Neural progenitor cell (in vitro differentiated cells): ENCODE measurements around the gene UPF2. TPM values are rescaled to one million over a fixed set of nuclear protein-coding genes. Genes with fewer than 3 reads are reported as not detected.

Source experiments
- DNase-seq: peaks from one replicate; pipeline ENCODE4 v3.0.0-alpha.2; 2016; ENCODE audit warnings: low spot score
- H2AFZ ChIP-seq: fragments of 200-600 bp; sonication (generic); replicated peaks from 2 replicates; pipeline ENCODE4 v1.6.1; 2016; ENCODE audit warnings: antibody characterized with exemption
- H3F3A ChIP-seq: fragments of 200-600 bp; sonication (generic); 2 replicates; pipeline ENCODE4 v1.6.1; 2016; ENCODE audit warnings: antibody characterized with exemption, low read depth
- H3K27ac ChIP-seq: fragments of 200-600 bp; sonication (generic); 2 replicates; pipeline ENCODE4 v1.5.1; 2016; ENCODE audit warnings: mild to moderate bottlenecking
- H3K27me3 ChIP-seq: fragments of 200-600 bp; sonication (generic); 2 replicates; pipeline ENCODE4 v1.6.1; 2016; ENCODE audit warnings: mild to moderate bottlenecking, moderate library complexity
- H3K36me3 ChIP-seq: fragments of 200-600 bp; sonication (generic); 2 replicates; pipeline ENCODE4 v1.5.1; 2016
- H3K4me1 ChIP-seq: fragments of 200-600 bp; sonication (generic); 2 replicates; pipeline ENCODE4 v1.6.1; 2016; ENCODE audit warnings: mixed run types
- H3K4me2 ChIP-seq: fragments of 200-600 bp; sonication (generic); 2 replicates; pipeline ENCODE4 v1.6.1; 2016
- H3K4me3 ChIP-seq: fragments of 200-600 bp; sonication (generic); 2 replicates; pipeline ENCODE4 v1.5.1; 2016
- H3K79me2 ChIP-seq: fragments of 200-600 bp; sonication (generic); 2 replicates; pipeline ENCODE4 v1.6.1; 2016; ENCODE audit warnings: low read depth
- H3K9ac ChIP-seq: fragments of 200-600 bp; sonication (generic); 2 replicates; pipeline ENCODE4 v1.6.1; 2016
- H3K9me3 ChIP-seq: fragments of 200-600 bp; sonication (generic); 2 replicates; pipeline ENCODE4 v1.5.1; 2016; ENCODE audit warnings: low read depth
- H4K20me1 ChIP-seq: fragments of 200-600 bp; sonication (generic); 2 replicates; pipeline ENCODE4 v1.6.1; 2016; ENCODE audit warnings: low read depth
- H3K27ac Mint-ChIP-seq: 3 replicates; pipeline ENCODE4 v1.8.0; 2021; ENCODE audit warnings: mixed read lengths
- H3K27me3 Mint-ChIP-seq: 2 replicates; pipeline ENCODE4 v1.8.0; 2022; ENCODE audit warnings: low read depth, mild to moderate bottlenecking, inconsistent platforms, moderate library complexity, mixed read lengths; ENCODE audit not compliant: insufficient read depth
- H3K36me3 Mint-ChIP-seq: 3 replicates; pipeline ENCODE4 v1.8.0; 2021; ENCODE audit warnings: mixed read lengths
- H3K4me1 Mint-ChIP-seq: 3 replicates; pipeline ENCODE4 v1.8.0; 2021; ENCODE audit warnings: mixed read lengths
- H3K4me3 Mint-ChIP-seq: 3 replicates; pipeline ENCODE4 v1.8.0; 2021; ENCODE audit warnings: mild to moderate bottlenecking, moderate library complexity, mixed read lengths
- H3K9me3 Mint-ChIP-seq: 3 replicates; pipeline ENCODE4 v1.8.0; 2020; ENCODE audit warnings: mixed read lengths
- EZH2 ChIP-seq: fragments of 200-600 bp; sonication (generic); IDR thresholded peaks from 2 replicates; pipeline ENCODE4 v1.6.1; 2017; ENCODE audit warnings: antibody characterized with exemption, mild to moderate bottlenecking, moderate library complexity
- EZH2phosphoT487 ChIP-seq: fragments of 200-600 bp; sonication (generic); IDR thresholded peaks from 2 replicates; pipeline ENCODE4 v1.6.1; 2017; ENCODE audit warnings: antibody characterized with exemption
- total RNA-seq: library from RNA; depleted of rRNA; stranded (reverse); fragments of >200 nt; gene quantifications from 2 replicates; pipeline ENCODE4 v1.2.3, GENCODE V29; 2015; ENCODE audit warnings: low replicate concordance
- TF ChIP-seq, protein P1 (sequence below): fragments of 200-600 bp; sonication (generic); IDR thresholded peaks from 2 replicates; pipeline ENCODE4 v1.5.1; 2017; ENCODE audit warnings: antibody characterized with exemption, mild to moderate bottlenecking

UPF2 gene
- total RNA-seq, 1 donor from 2014 or later = 33.2 TPM

DNA sequence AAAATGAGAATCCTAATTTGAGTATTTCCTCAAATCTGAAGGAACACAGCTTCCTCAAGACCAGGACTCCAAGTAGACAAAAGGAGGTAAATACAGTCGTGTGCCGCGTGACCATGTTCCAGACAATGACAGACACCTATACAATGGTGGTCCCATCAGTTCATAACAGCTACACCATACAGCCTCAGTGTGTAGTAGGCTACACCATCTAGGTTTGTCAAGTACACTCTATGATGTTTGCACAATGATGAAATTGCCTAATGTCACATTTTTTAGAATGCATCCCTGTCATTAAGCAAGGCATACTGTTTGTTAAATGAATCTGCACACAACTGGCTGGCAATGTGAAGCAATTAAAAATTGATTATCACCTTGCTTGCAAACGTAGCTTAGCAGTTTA, 111.6 kb downstream of the UPF2 start:
- Histone ChIP-seq H3K36me3 (no peaks in the 10 kb centered on the region), H3K9ac (no peak overlapping the region), H3F3A (no peaks in the 10 kb centered on the region), H3K4me3 (no peak overlapping the region), H3K9me3 (no peaks in the 10 kb centered on the region), H2AFZ (no peak overlapping the region), H4K20me1 (no peaks in the 10 kb centered on the region), H3K79me2 (no peaks in the 10 kb centered on the region), H3K4me2 (no peak overlapping the region), H3K27me3 (no peaks in the 10 kb centered on the region), H3K4me1 (no peaks in the 10 kb centered on the region), H3K27ac (no peak overlapping the region)
- DNase-seq = no peak
- Mint-ChIP-seq H3K9me3 (no peaks in the 10 kb centered on the region), H3K36me3 (peaks cover 40% of the 10 kb centered on the region), H3K4me3 (no peak overlapping the region), H3K27me3 (peaks cover 5% of the 10 kb centered on the region), H3K4me1 (no peaks in the 10 kb centered on the region), H3K27ac (no peak overlapping the region)
- no peak for TF ChIP-seq EZH2phosphoT487

DNA sequence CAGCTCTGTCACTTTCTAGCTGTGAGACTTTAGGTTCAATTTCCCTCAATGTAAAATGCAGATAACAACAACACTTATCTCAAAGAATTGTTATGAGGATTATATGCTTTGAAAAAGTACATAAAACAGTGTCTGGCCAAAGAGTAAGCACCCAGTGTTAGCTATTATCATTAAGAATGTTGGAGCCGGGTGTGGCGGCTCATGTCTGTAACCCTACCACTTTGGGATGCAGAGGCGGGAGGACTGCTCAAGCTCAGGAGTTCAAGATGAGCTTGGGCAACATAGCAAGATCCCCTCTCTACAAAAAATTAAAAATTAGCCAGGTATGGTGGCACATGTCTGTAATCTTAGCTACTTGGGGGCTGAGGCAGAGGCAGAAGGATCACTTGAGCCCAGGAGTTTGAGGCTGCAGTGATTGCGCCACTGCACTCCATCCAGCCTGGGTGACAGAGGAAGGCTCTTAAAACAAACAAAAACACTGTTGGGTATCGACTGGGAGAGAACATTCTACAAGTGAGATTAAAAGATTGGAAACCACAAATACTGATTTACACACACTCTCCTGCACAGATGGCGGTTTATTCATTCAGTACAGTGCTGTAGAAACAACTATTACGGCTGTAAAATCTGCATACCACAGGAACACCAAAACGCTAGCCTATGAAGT, 112.2 kb downstream of the UPF2 start:
- no peaks in the 10 kb centered on the region for H3K4me1 Mint-ChIP-seq
- no peaks in the 10 kb centered on the region for H3K27me3 ChIP-seq
- H3K9me3 Mint-ChIP-seq = no peaks in the 10 kb centered on the region

DNA sequence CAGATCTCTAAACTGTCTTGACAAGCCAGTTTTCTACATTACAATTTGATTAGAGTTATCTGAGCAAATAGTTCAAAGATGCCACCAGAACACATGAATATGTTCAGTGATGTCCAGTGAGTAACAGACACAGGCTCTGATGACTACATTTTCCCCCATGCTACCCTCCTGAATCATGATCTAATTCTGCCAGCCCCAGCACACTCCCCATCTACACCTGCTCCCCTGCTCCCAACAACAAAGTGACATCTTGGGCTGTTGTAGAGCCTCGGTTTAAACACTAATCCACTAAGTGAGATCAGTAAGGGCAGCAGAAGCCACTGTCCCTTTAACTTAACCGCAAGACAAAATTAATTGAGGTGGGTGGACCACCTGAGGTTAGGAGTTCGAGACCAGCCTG, 114.9 kb downstream of the UPF2 start:
- Mint-ChIP-seq H3K36me3 (peaks cover 40% of the 10 kb centered on the region), H3K4me3 (no peak overlapping the region), H3K9me3 (no peaks in the 10 kb centered on the region), H3K27me3 (peaks cover 7% of the 10 kb centered on the region), H3K27ac (peak overlapping the region; percentile 43), H3K4me1 (no peaks in the 10 kb centered on the region)
- no peaks in the 10 kb centered on the region for H3K36me3 ChIP-seq
- H3K9ac ChIP-seq = no peak overlapping the region
- no peak overlapping the region for H3K4me3 ChIP-seq
- H2AFZ ChIP-seq = no peak overlapping the region
- H3K4me2 ChIP-seq = no peak overlapping the region
- no peaks in the 10 kb centered on the region for H3K27me3 ChIP-seq
- no peaks in the 10 kb centered on the region for H3K9me3 ChIP-seq
- H3K27ac ChIP-seq = no peak overlapping the region
- H3F3A ChIP-seq = no peaks in the 10 kb centered on the region
- TF ChIP-seq EZH2phosphoT487 (no peak), EZH2 (no peak)
- TF ChIP-seq, protein P1, sequence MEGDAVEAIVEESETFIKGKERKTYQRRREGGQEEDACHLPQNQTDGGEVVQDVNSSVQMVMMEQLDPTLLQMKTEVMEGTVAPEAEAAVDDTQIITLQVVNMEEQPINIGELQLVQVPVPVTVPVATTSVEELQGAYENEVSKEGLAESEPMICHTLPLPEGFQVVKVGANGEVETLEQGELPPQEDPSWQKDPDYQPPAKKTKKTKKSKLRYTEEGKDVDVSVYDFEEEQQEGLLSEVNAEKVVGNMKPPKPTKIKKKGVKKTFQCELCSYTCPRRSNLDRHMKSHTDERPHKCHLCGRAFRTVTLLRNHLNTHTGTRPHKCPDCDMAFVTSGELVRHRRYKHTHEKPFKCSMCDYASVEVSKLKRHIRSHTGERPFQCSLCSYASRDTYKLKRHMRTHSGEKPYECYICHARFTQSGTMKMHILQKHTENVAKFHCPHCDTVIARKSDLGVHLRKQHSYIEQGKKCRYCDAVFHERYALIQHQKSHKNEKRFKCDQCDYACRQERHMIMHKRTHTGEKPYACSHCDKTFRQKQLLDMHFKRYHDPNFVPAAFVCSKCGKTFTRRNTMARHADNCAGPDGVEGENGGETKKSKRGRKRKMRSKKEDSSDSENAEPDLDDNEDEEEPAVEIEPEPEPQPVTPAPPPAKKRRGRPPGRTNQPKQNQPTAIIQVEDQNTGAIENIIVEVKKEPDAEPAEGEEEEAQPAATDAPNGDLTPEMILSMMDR = no peak
- H4K20me1 ChIP-seq = no peaks in the 10 kb centered on the region
- no peaks in the 10 kb centered on the region for H3K4me1 ChIP-seq
- no peaks in the 10 kb centered on the region for H3K79me2 ChIP-seq
- DNase-seq = no peak

More for the DNA sequence above, 112.2 kb downstream of the UPF2 start:
- Histone ChIP-seq H3K4me2 (no peak overlapping the region), H3K36me3 (no peaks in the 10 kb centered on the region), H3K27ac (no peak overlapping the region), H3K4me3 (no peak overlapping the region), H3K79me2 (no peaks in the 10 kb centered on the region), H3K9ac (no peak overlapping the region), H2AFZ (no peak overlapping the region), H4K20me1 (no peaks in the 10 kb centered on the region), H3F3A (no peaks in the 10 kb centered on the region), H3K9me3 (no peaks in the 10 kb centered on the region), H3K4me1 (no peaks in the 10 kb centered on the region)
- Mint-ChIP-seq H3K36me3 (peaks cover 40% of the 10 kb centered on the region), H3K4me3 (no peak overlapping the region), H3K27ac (no peak overlapping the region), H3K27me3 (peaks cover 7% of the 10 kb centered on the region)
- DNase-seq = no peak
- TF ChIP-seq EZH2 (no peak), EZH2phosphoT487 (no peak)
- TF ChIP-seq, protein P1 = no peak

DNA sequence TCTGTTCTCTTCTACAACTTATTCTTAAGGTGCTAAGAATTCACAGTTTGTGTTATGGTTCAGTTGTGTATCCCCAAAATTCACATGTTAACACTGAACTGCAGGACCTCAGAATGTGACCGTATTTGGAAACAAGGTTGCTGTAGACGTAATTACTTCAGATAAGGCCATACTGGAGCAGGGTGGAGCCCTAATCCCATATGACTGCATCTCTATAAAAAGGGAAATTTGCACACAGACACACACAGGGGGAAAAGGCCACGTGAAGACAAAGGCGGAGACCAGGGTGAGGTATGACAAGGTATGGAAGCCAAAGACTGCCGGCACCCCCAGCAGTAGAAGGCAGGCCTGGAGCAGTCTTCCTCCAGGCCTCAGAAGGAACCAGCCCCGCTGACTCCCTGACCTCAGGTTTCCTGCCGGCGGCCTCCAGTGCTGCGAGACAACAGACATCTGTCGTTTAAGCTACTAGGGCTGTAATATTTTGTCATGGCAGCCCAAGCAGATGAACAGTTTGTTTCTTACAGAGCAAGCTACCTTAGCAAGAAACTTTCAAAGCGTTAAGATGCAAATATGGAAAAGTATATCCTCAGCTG, 120.7 kb downstream of the UPF2 start:
- H3K4me2 ChIP-seq = no peak overlapping the region
- H3K79me2 ChIP-seq = no peaks in the 10 kb centered on the region
- Mint-ChIP-seq H3K36me3 (peaks cover 43% of the 10 kb centered on the region), H3K4me3 (no peak overlapping the region), H3K4me1 (no peaks in the 10 kb centered on the region), H3K27me3 (peaks cover 7% of the 10 kb centered on the region), H3K9me3 (no peaks in the 10 kb centered on the region), H3K27ac (no peak overlapping the region)
- H3K9me3 ChIP-seq = no peaks in the 10 kb centered on the region
- peaks cover 6% of the 10 kb centered on the region for H3K4me1 ChIP-seq
- H2AFZ ChIP-seq = no peak overlapping the region
- peaks cover 9% of the 10 kb centered on the region for H3K36me3 ChIP-seq
- no peak overlapping the region for H3K4me3 ChIP-seq
- no peak for DNase-seq
- TF ChIP-seq, protein P1 = no peak
- TF ChIP-seq EZH2 = no peak
- no peak for TF ChIP-seq EZH2phosphoT487
- H3K27me3 ChIP-seq = no peaks in the 10 kb centered on the region
- H4K20me1 ChIP-seq = no peaks in the 10 kb centered on the region
- H3K27ac ChIP-seq = no peak overlapping the region
- no peak overlapping the region for H3K9ac ChIP-seq
- H3F3A ChIP-seq = peaks cover 4% of the 10 kb centered on the region
